ENCODE data around the gene STAC2. TPM values are rescaled to one million over a fixed set of nuclear protein-coding genes. Genes with fewer than 3 reads are reported as not detected.

STAC2 gene
- total and polyA plus RNA-seq, 2 of the 13 experiments (the other 11 are each of a cell fraction or from before 2014, with no cell fraction given), result not detected

- TF ChIP-seq CAMTA2 (CRISPR knock-in tag; IDR thresholded peaks at IDR 0.05; ENCODE audit: borderline replicate concordance), result no peak
- TF ChIP-seq TRAFD1 (CRISPR knock-in tag; IDR thresholded peaks at IDR 0.05; ENCODE audit: borderline replicate concordance), result no peak
- no peak for TF ChIP-seq PAWR (CRISPR knock-in tag; IDR thresholded peaks at IDR 0.05; ENCODE audit: borderline replicate concordance)
- TF ChIP-seq ZNF558 (CRISPR knock-in tag; IDR thresholded peaks at IDR 0.05; ENCODE audit: borderline replicate concordance), result no peak
- no peak for TF ChIP-seq ZKSCAN1 (IDR thresholded peaks at IDR 0.05; ENCODE audit: low read length)
- TF ChIP-seq THRA (CRISPR knock-in tag; IDR thresholded peaks at IDR 0.05; ENCODE audit: borderline replicate concordance), result no peak
- no peak for TF ChIP-seq ZNF430 (CRISPR knock-in tag; IDR thresholded peaks at IDR 0.05)
- TF ChIP-seq ZNF567 (CRISPR knock-in tag; IDR thresholded peaks at IDR 0.05; ENCODE audit: borderline replicate concordance), result no peak
- no peak for TF ChIP-seq GMEB2 (CRISPR knock-in tag; IDR thresholded peaks at IDR 0.05; ENCODE audit: low read depth)
- TF ChIP-seq ISX (CRISPR knock-in tag; conservative IDR thresholded peaks at IDR 0.05), result no peak
- TF ChIP-seq NRL (CRISPR knock-in tag; IDR thresholded peaks at IDR 0.05; ENCODE audit: borderline replicate concordance), result no peak
- no peak for TF ChIP-seq MAF1 (CRISPR knock-in tag; IDR thresholded peaks at IDR 0.05; ENCODE audit: borderline replicate concordance)
- no peak for TF ChIP-seq POGZ (CRISPR knock-in tag; IDR thresholded peaks at IDR 0.05)
- TF ChIP-seq GATAD2A (CRISPR knock-in tag; IDR thresholded peaks at IDR 0.05), result no peak
- no peak; the same call in none of the 2 replicates for TF ChIP-seq HDAC2 (CRISPR knock-in tag; IDR thresholded peaks at IDR 0.05)
- TF ChIP-seq ZSCAN31 (CRISPR knock-in tag; IDR thresholded peaks at IDR 0.05; ENCODE audit: low read depth), result no peak
- TF ChIP-seq ZNF530 (CRISPR knock-in tag; IDR thresholded peaks at IDR 0.05; ENCODE audit: low read depth), result no peak
- TF ChIP-seq KDM3A (CRISPR knock-in tag; IDR thresholded peaks at IDR 0.05; ENCODE audit: low read depth), result 0 out of 2 replicates have a peak, but pooled peaks have one; percentile 46
- no peak for TF ChIP-seq RNF219 (CRISPR knock-in tag; IDR thresholded peaks at IDR 0.05)
- TF ChIP-seq TBP (CRISPR knock-in tag; IDR thresholded peaks at IDR 0.05), result no peak
- TF ChIP-seq ZBTB25 (CRISPR knock-in tag; IDR thresholded peaks at IDR 0.05), result no peak
- TF ChIP-seq MXI1 (IDR thresholded peaks at IDR 0.05; ENCODE audit: borderline replicate concordance, low read depth, low read length), result peak; percentile 50; the same call in 1 of the 3 replicates
Measured at GRCh38 chr17:39197380-39198185, 28.2 kb downstream of the STAC2 start, which contains the start of gene CACNB1 (continued).
